GM12878 (cell line): ENCODE measurements around the gene CKLF. TPM values are rescaled to one million over a fixed set of nuclear protein-coding genes. Genes with fewer than 3 reads are reported as not detected.
A peak's percentile ranks its signal among the peaks of the same experiment; 100 is the strongest.

Source experiments
- ATF7 ChIP-seq: fragments of 450-650 bp; IDR thresholded peaks from 2 replicates; pipeline ENCODE4 v1.6.1; 2016; ENCODE audit warnings: low read depth, mild to moderate bottlenecking
- BHLHE40 ChIP-seq, 2 experiments: fragments of 450-650 bp in 1 of 2; IDR thresholded peaks; 2 replicates each; pipeline ENCODE4 v1.6.1; 2011 to 2017; ENCODE audit warnings: low read depth in 2 of 2, borderline replicate concordance in 1 of 2, improper control_type of control experiment in 1 of 2, low read length in 1 of 2, mild to moderate bottlenecking in 1 of 2
- DPF2 ChIP-seq: fragments of 450-650 bp; IDR thresholded peaks from 2 replicates; pipeline ENCODE4 v1.6.1; 2017; ENCODE audit warnings: mild to moderate bottlenecking
- ETV6 ChIP-seq, 2 experiments: fragments of 450-650 bp in 1 of 2; IDR thresholded peaks in 1 of 2; conservative IDR thresholded peaks in 1 of 2; 2 replicates each; pipeline ENCODE4 v1.6.1; 2014; ENCODE audit warnings: antibody characterized with exemption in 1 of 2, borderline replicate concordance in 1 of 2, low read depth in 1 of 2, mild to moderate bottlenecking in 1 of 2, moderate library complexity in 1 of 2
- GATAD2B ChIP-seq: fragments of 450-650 bp; conservative IDR thresholded peaks from 2 replicates; pipeline ENCODE4 v1.6.1; 2017; ENCODE audit warnings: low read depth, mild to moderate bottlenecking, moderate library complexity
- IKZF1 ChIP-seq: fragments of 450-650 bp; conservative IDR thresholded peaks from 2 replicates; pipeline ENCODE4 v1.6.1; 2017; ENCODE audit warnings: antibody characterized with exemption, mild to moderate bottlenecking
- IRF3 ChIP-seq: fragments of 450-650 bp; IDR thresholded peaks from 2 replicates; pipeline ENCODE4 v1.6.1; 2014; ENCODE audit warnings: mild to moderate bottlenecking
- NFYA ChIP-seq: IDR thresholded peaks from 2 replicates; pipeline ENCODE4 v1.6.1; 2011; ENCODE audit warnings: low read depth, mild to moderate bottlenecking, low read length, improper control_type of control experiment, borderline replicate concordance
- NFYB ChIP-seq: IDR thresholded peaks from 2 replicates; pipeline ENCODE4 v1.6.1; 2011; ENCODE audit warnings: low read depth, mild to moderate bottlenecking, low read length, improper control_type of control experiment, moderate library complexity; ENCODE audit not compliant: insufficient read depth
- NKRF ChIP-seq: fragments of 450-650 bp; conservative IDR thresholded peaks from 2 replicates; pipeline ENCODE4 v1.6.1; 2017; ENCODE audit warnings: mild to moderate bottlenecking, moderate library complexity
- POLR2AphosphoS5 ChIP-seq: IDR thresholded peaks from 2 replicates; pipeline ENCODE4 v1.6.1; 2011; ENCODE audit warnings: mild to moderate bottlenecking, low read length, inconsistent platforms
- RUNX3 ChIP-seq: IDR thresholded peaks from 2 replicates; pipeline ENCODE4 v1.6.1; 2012; ENCODE audit warnings: low read length, inconsistent platforms
- SMAD5 ChIP-seq: IDR thresholded peaks from 2 replicates; pipeline ENCODE4 v1.6.1; 2016; ENCODE audit warnings: antibody characterized with exemption, low read depth
- SREBF1 ChIP-seq: IDR thresholded peaks from 2 replicates; pipeline ENCODE4 v1.6.1; 2012; ENCODE audit warnings: mild to moderate bottlenecking, low read length
- ZNF622 ChIP-seq: fragments of 450-650 bp; IDR thresholded peaks from 2 replicates; pipeline ENCODE4 v1.6.1; 2017; ENCODE audit warnings: mild to moderate bottlenecking, inconsistent platforms
- polyA plus RNA-seq, 11 experiments: library from polyadenylated mRNA; depleted of rRNA in 4 of 11; unstranded in 6 of 11; stranded (reverse) in 5 of 11; fragments of >200 nt; fragmentation: Nextera tagmentation in 4 of 11; fragmentation: Illumina TruSeq in 1 of 11; extraction: Ambion mirVana in 4 of 11; extraction: Trizol in 1 of 11; gene quantifications; 1 replicate in 1 of 11; 2 replicates in 10 of 11; pipeline versions ENCODE4 v1.2.1 to v1.2.3, GENCODE V29; 2011 to 2016; ENCODE audit warnings: inconsistent platforms in 2 of 11, missing spikeins in 2 of 11, low read depth in 1 of 11
- total RNA-seq, 4 experiments: library from RNA; depleted of rRNA in 3 of 4; stranded (reverse); fragments of >200 nt in 3 of 4; fragmentation: Illumina TruSeq in 1 of 4; extraction: Trizol in 1 of 4; gene quantifications; 2 replicates each; pipeline versions ENCODE4 v1.2.1 to v1.2.3, GENCODE V29; 2013 to 2021
- TF ChIP-seq, protein P1 (sequence below): fragments of 450-650 bp; IDR thresholded peaks from 2 replicates; pipeline ENCODE4 v1.6.1; 2017; ENCODE audit warnings: low read depth, mild to moderate bottlenecking, moderate library complexity
- TF ChIP-seq, protein P2 (sequence below): IDR thresholded peaks from 2 replicates; pipeline ENCODE4 v1.6.1; 2012; ENCODE audit warnings: low read depth, low read length, improper control_type of control experiment

Gene CKLF
- total and polyA plus RNA-seq, 10 of the 15 experiments (the other 5 are each of a cell fraction or from before 2014, with no cell fraction given) = 40.8 to 193 (median 109) TPM

GRCh38 chr16:66539623-66540469 lies 12.5 kb upstream of the CKLF start (continued):
- TF ChIP-seq, protein P1, sequence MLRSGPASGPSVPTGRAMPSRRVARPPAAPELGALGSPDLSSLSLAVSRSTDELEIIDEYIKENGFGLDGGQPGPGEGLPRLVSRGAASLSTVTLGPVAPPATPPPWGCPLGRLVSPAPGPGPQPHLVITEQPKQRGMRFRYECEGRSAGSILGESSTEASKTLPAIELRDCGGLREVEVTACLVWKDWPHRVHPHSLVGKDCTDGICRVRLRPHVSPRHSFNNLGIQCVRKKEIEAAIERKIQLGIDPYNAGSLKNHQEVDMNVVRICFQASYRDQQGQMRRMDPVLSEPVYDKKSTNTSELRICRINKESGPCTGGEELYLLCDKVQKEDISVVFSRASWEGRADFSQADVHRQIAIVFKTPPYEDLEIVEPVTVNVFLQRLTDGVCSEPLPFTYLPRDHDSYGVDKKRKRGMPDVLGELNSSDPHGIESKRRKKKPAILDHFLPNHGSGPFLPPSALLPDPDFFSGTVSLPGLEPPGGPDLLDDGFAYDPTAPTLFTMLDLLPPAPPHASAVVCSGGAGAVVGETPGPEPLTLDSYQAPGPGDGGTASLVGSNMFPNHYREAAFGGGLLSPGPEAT = peak; percentile 68; the same call in 1 of the 2 replicates
- TF ChIP-seq IKZF1 = peak; percentile 86
- TF ChIP-seq ZNF622 = no peak
- 0 out of 2 replicates have a peak, but pooled peaks have one; percentile 25 for TF ChIP-seq DPF2
- no peak for TF ChIP-seq POLR2AphosphoS5
- TF ChIP-seq ETV6 (conservative IDR thresholded peaks at IDR 0.05 in 1 of 2, IDR thresholded peaks at IDR 0.05 in 1 of 2; ENCODE audit: borderline replicate concordance in 1 of 2, low read depth in 1 of 2) = peak in 1 of 2 experiments; percentile 72; a peak in 1 of 4 replicates
- peak; percentile 91 for TF ChIP-seq RUNX3
- TF ChIP-seq NFYB = no peak
- no peak for TF ChIP-seq SREBF1
- no peak for TF ChIP-seq IRF3
- TF ChIP-seq NFYA = no peak
- TF ChIP-seq, protein P2, sequence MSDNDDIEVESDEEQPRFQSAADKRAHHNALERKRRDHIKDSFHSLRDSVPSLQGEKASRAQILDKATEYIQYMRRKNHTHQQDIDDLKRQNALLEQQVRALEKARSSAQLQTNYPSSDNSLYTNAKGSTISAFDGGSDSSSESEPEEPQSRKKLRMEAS = no peak
- peak in 1 of 2 experiments; percentile 7; a peak in 1 of 4 replicates for TF ChIP-seq BHLHE40 (IDR thresholded peaks at IDR 0.05; ENCODE audit: borderline replicate concordance in 1 of 2, low read depth in 2 of 2, low read length in 1 of 2)
- 0 out of 2 replicates have a peak, but pooled peaks have one; percentile 26 for TF ChIP-seq ATF7
- TF ChIP-seq GATAD2B = peak; percentile 19; the same call in 1 of the 2 replicates
- no peak for TF ChIP-seq SMAD5
- no peak for TF ChIP-seq NKRF
